IMR-90 (cell line): ENCODE data around the gene MAGI1. TPM values are rescaled to one million over a fixed set of nuclear protein-coding genes. Genes with fewer than 3 reads are reported as not detected.
"Not testable (repeated sequence)": the region's sequence is repeated elsewhere in the genome, so short reads cannot be mapped to it uniquely, and the experiment has no call there.

Experiments
- ATAC-seq: fragments of 200-7000 bp; cut with Tn5 transposase; 2 replicates; pipeline ENCODE4 v1.9.1; 2020; ENCODE audit warnings: low read depth, mild to moderate bottlenecking, moderate library complexity
- BruUV-seq: library from RNA; stranded (reverse); fragments of 400-500 nt; replicated peaks from 2 replicates; lab custom pipeline; 2021; lab: Mats Ljungman, UMichigan
- CTCF ChIA-PET: fragments of 300-600 bp; formaldehyde crosslinking; extraction: SDS; loops from one replicate; lab custom pipeline; 2021; ENCODE audit warnings: antibody characterized with exemption; lab: Yijun Ruan, JAX
- POLR2A ChIA-PET: fragments of 300-600 bp; sonication (Branson Sonifier 250); formaldehyde crosslinking; loops from one replicate; lab custom pipeline; 2022; ENCODE audit warnings: antibody characterized with exemption; ENCODE audit not compliant: unreplicated experiment; lab: Charles Lee
- DNase-seq: peaks from one replicate; pipeline ENCODE4 v3.0.0; 2013
- H2AFZ ChIP-seq: replicated peaks from 2 replicates; pipeline ENCODE3; 2013; ENCODE audit warnings: low read length, mild to moderate bottlenecking; ENCODE audit not compliant: poor library complexity
- H2AK5ac ChIP-seq: 2 replicates; pipeline ENCODE4 v1.6.1; 2013; ENCODE audit warnings: low read depth, low read length, inconsistent platforms
- H2AK9ac ChIP-seq: replicated peaks from 2 replicates; pipeline ENCODE3; 2013; ENCODE audit warnings: mild to moderate bottlenecking, low read depth, low read length, moderate library complexity; ENCODE audit not compliant: poor library complexity
- H2BK120ac ChIP-seq: 2 replicates; pipeline ENCODE4 v1.6.1; 2013; ENCODE audit warnings: low read depth, low read length, inconsistent platforms
- H2BK15ac ChIP-seq: 3 replicates; pipeline ENCODE4 v1.6.1; 2013; ENCODE audit warnings: low read depth, low read length, inconsistent platforms
- H2BK20ac ChIP-seq: 2 replicates; pipeline ENCODE4 v1.6.1; 2013; ENCODE audit warnings: low read depth, mild to moderate bottlenecking, inconsistent platforms, low read length, moderate library complexity
- H2BK5ac ChIP-seq: 2 replicates; pipeline ENCODE4 v1.6.1; 2013; ENCODE audit warnings: mild to moderate bottlenecking, low read depth, low read length, inconsistent platforms; ENCODE audit not compliant: poor library complexity, severe bottlenecking
- H3K14ac ChIP-seq: replicated peaks from 2 replicates; pipeline ENCODE4 v1.6.1; 2013; ENCODE audit warnings: low read depth, low read length, inconsistent platforms
- H3K18ac ChIP-seq: 2 replicates; pipeline ENCODE4 v1.6.1; 2013; ENCODE audit warnings: low read depth, low read length, control low read depth
- H3K23ac ChIP-seq: 2 replicates; pipeline ENCODE4 v1.6.1; 2013; ENCODE audit warnings: low read depth, low read length, inconsistent platforms
- H3K27ac ChIP-seq: 2 replicates; pipeline ENCODE4 v1.5.1; 2013; ENCODE audit warnings: mild to moderate bottlenecking, control low read depth, low read length; ENCODE audit not compliant: insufficient read depth
- H3K27me3 ChIP-seq: 2 replicates; pipeline ENCODE4 v1.6.1; 2013; ENCODE audit warnings: low read length; ENCODE audit not compliant: control insufficient read depth, insufficient read depth
- H3K36me3 ChIP-seq: 2 replicates; pipeline ENCODE4 v1.6.1; 2013; ENCODE audit warnings: low read length, mixed read lengths; ENCODE audit not compliant: control insufficient read depth, insufficient read depth
- H3K4ac ChIP-seq: 2 replicates; pipeline ENCODE4 v1.6.1; 2013; ENCODE audit warnings: low read depth, low read length, inconsistent platforms
- H3K4me1 ChIP-seq: 2 replicates; pipeline ENCODE4 v1.6.1; 2013; ENCODE audit warnings: low read length, mixed read lengths; ENCODE audit not compliant: control insufficient read depth, insufficient read depth
- H3K4me2 ChIP-seq: 2 replicates; pipeline ENCODE4 v1.6.1; 2013; ENCODE audit warnings: low read depth, mild to moderate bottlenecking, control low read depth, low read length, moderate library complexity
- H3K4me3 ChIP-seq: 2 replicates; pipeline ENCODE4 v1.5.1; 2013; ENCODE audit warnings: low read depth, mild to moderate bottlenecking, control low read depth, low read length, moderate library complexity; ENCODE audit not compliant: insufficient read depth
- H3K56ac ChIP-seq: 2 replicates; pipeline ENCODE4 v1.6.1; 2013; ENCODE audit warnings: low read length, inconsistent platforms; ENCODE audit not compliant: insufficient read depth; ENCODE audit errors: extremely low read depth
- H3K79me1 ChIP-seq, 2 experiments: 2 replicates each; pipeline ENCODE4 v1.6.1; 2013; ENCODE audit warnings: low read length in 2 of 2, inconsistent platforms in 1 of 2, low read depth in 1 of 2
- H3K9ac ChIP-seq: 2 replicates; pipeline ENCODE4 v1.6.1; 2013; ENCODE audit warnings: low read depth, low read length, control low read depth
- H3K9me1 ChIP-seq: 2 replicates; pipeline ENCODE4 v1.6.1; 2013; ENCODE audit warnings: low read length, inconsistent platforms; ENCODE audit not compliant: insufficient read depth
- H3K9me3 ChIP-seq: 2 replicates; pipeline ENCODE4 v1.6.1; 2013; ENCODE audit warnings: low read length; ENCODE audit not compliant: control insufficient read depth, insufficient read depth
- H4K20me1 ChIP-seq: 2 replicates; pipeline ENCODE4 v1.6.1; 2013; ENCODE audit warnings: low read length, inconsistent platforms; ENCODE audit not compliant: insufficient read depth
- H4K5ac ChIP-seq: 2 replicates; pipeline ENCODE4 v1.6.1; 2013; ENCODE audit warnings: mild to moderate bottlenecking, low read depth, low read length, control low read depth
- H4K8ac ChIP-seq, 2 experiments: 2 replicates each; pipeline ENCODE4 v1.6.1; 2013; ENCODE audit warnings: low read depth in 2 of 2, low read length in 2 of 2, control low read depth in 1 of 2, inconsistent platforms in 1 of 2
- H4K91ac ChIP-seq: 2 replicates; pipeline ENCODE4 v1.6.1; 2013; ENCODE audit warnings: low read depth, low read length, inconsistent platforms; ENCODE audit not compliant: insufficient read depth
- WGBS, 2 experiments: methylation state at CpG; one replicate each; pipeline versions ENCODE4 v1.1.5 to v1.1.7; 2013; ENCODE audit warnings: missing lambda C conversion rate in 2 of 2; ENCODE audit not compliant: insufficient read length in 1 of 2; ENCODE audit errors: extremely low coverage in 2 of 2; 5-methylcytosine and 5-hydroxymethylcytosine counted together
- dilution Hi-C: fragments of 300-500 bp; cut with HindIII; formaldehyde crosslinking; loops from one replicate; pipeline ENCODE4 v1.14.3; 2018; ENCODE audit warnings: low sequenced_read_pairs; ENCODE audit not compliant: unreplicated experiment
- in situ Hi-C: fragments of 300-500 bp; cut with MboI; formaldehyde crosslinking; loops from 3 replicates; pipeline ENCODE4 v1.14.3; 2019; ENCODE audit warnings: low sequenced_read_pairs, inconsistent platforms, mixed read lengths
- intact Hi-C: fragments of 100-400 bp; cut with micrococcal nuclease; formaldehyde crosslinking; loops from 2 replicates; pipeline ENCODE4 v1.10.0; 2022
- polyA plus RNA-seq, 3 experiments: library from polyadenylated mRNA; depleted of rRNA; stranded (reverse); fragments of >200 nt; gene quantifications; 2 replicates each; pipeline ENCODE4 v1.2.3, GENCODE V29; 2012; ENCODE audit warnings: low replicate concordance in 1 of 3
- total RNA-seq: library from RNA; depleted of rRNA; stranded (reverse); fragments of >200 nt; gene quantifications from 2 replicates; pipeline ENCODE4 v1.2.3, GENCODE V29; 2012

MAGI1 gene
- total and polyA plus RNA-seq, 2 of the 4 experiments (the other 2 are of a cell fraction), result 14.5 to 24.2 TPM

GRCh38 chr3:65607965-65608460 lies 430.7 kb downstream of the MAGI1 start:
- CTCF ChIA-PET, H4K20me1 ChIP-seq: not testable (repeated sequence)

More at GRCh38 chr3:65607965-65608460, 430.7 kb downstream of the MAGI1 start:
- H3K36me3 ChIP-seq, H4K91ac ChIP-seq, DNase-seq, H2BK20ac ChIP-seq, H4K8ac ChIP-seq, H3K14ac ChIP-seq, H3K9ac ChIP-seq, intact Hi-C loops, H2BK120ac ChIP-seq, H3K18ac ChIP-seq, H3K9me3 ChIP-seq, H2BK5ac ChIP-seq, H3K23ac ChIP-seq, POLR2A ChIA-PET, H3K4me2 ChIP-seq, H3K9me1 ChIP-seq, H3K56ac ChIP-seq, H2BK15ac ChIP-seq, H2AK5ac ChIP-seq, H2AFZ ChIP-seq, dilution Hi-C loops, H3K4me3 ChIP-seq, in situ Hi-C loops, H3K27me3 ChIP-seq, H3K4me1 ChIP-seq, H3K4ac ChIP-seq, ATAC-seq, H3K27ac ChIP-seq, BruUV-seq, H4K5ac ChIP-seq, H2AK9ac ChIP-seq: not testable (repeated sequence)
- H3K79me1 ChIP-seq, result peaks cover 11 to 33% of the 10 kb centered on the region in 2 experiments; a peak in 3 of 4 replicates
- no CpG with 5 or more reads among the region's 8 CpGs for WGBS, 2 experiments
